Right lobe of liver (tissue), 4 donors: Measurements from ENCODE around the gene NSUN4.

Experiments
- CTCF ChIP-seq, 4 donors: fragments of 200-600 bp in 3 of 4; fragments of 450-650 bp in 1 of 4; IDR thresholded peaks; one replicate each; pipeline versions ENCODE4 v1.5.1 to v1.8.0; 2016 to 2022; ENCODE audit warnings: antibody characterized with exemption in 4 of 4, mild to moderate bottlenecking in 2 of 4
- POLR2A ChIP-seq: fragments of 450-650 bp; IDR thresholded peaks from one replicate; pipeline ENCODE4 v1.6.1; 2017; ENCODE audit warnings: antibody characterized with exemption, mild to moderate bottlenecking
- donor health status: DM: no; HTN: no; CAD: no.
- donor health status: DM: no; HTN: no; CAD: no.
- donor health status: DM: no; HTN: yes; CAD: no.

GRCh38 chr1:46301406-46301807 is 39.2 kb upstream of the NSUN4 start:
- TF ChIP-seq CTCF (IDR thresholded peaks at IDR 0.05): no peak
- TF ChIP-seq POLR2A: no peak
